Brain pericyte (primary cell): ENCODE results near the gene FARSB.

Source experiments
- DNase-seq: peaks from one replicate; pipeline ENCODE4 v3.0.0-alpha.2; 2012; ENCODE audit warnings: low read depth, low spot score

Gene FARSB

DNA sequence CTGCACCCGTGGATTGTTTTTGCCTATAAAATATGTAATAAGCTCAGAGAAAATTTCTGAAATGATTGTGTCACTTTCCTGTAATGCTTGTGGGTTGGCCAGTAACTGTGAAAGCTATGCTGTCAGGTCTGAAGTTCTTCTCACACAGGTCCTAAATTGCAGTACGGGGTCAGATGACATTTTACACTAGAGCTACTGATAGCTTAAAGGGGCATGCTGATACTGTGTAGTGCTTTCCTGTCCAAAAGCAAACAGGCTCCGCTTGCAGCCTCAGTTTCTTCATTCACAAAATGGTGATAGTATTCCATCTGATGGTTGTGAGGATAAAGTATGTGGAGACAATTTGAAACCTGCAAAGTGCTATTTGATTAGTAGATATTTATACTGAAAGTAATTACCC lies 7.6 kb upstream of the FARSB start:
- DNase-seq, result no peak

- DNase-seq, result no peak
These were observed 894 bp upstream of the FARSB start for GRCh38 chr2:222656526-222657446.

GRCh38 chr2:222653280-222653679 lies 2.6 kb downstream of the FARSB start:
- DNase-seq, result no peak

DNA sequence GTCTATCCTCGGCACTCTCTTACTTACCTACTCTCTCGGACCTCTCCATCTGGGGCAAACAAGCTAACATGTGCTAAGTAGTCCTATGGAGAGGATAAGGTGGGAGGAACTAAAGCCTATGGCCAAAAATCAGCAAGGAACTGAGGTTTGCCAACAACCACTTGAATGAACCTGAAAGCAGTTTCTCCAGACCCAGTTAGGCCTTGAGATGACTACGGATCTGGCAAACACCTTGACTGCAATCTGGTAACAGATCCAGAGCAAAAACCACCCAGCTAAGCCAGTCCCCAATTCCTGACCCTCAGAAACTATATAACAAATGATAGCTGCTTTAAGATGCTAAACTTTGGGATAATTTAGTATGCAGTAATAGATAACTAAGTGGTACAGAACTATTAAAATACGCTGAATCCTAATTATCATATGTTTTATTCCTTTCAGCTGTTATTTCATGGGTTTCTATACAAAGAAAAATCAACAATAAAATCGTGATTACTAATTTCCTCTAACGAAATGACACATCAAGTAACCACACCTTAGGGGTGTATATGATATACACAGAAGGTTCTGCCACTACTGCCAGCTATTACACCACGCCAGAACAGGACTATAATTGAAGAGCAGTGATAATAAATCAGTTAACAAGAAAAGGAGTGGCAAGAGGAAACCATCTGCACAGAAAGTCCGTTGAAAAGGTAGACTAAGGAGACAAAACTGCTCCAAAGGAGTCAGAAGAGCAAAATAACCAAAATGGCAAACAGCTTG lies 3.2 kb downstream of the FARSB start:
- DNase-seq, result no peak

DNA sequence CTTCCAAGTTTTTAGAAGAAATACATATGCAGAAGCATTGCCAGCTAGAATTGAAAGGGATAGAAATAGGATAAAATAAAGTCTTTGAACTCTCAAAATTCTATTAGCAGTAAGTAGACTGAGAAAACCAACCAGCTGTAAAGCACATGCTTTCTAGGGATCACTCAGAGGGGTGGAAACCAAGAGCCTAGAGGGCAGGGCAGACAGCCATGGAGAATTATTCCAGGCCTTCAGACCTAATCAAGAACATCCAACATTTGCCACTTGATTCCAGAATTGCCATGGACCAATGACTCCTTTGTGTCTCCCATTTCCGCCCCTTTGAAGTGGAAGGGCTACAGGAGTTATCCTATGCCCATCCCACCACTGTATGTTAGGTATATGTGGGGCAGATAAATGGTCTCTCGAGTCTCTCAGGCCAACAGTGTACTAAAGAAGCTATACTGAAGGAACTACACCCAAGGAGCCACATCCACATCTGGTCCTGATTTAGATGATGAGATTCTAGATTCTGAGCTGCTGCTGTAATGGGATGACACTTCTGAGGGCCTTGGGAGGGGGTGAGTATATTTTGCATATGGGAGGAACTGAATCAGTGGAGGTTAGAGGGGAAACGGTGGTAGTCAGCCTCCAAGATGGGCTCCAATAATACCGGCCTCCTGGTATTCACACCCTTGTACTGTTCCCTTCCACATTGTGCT lies 4.0 kb downstream of the FARSB start:
- no peak for DNase-seq

GRCh38 chr2:222649801-222650200 lies 6.1 kb downstream of the FARSB start:
- DNase-seq, result no peak

- no peak for DNase-seq
These were observed 9.9 kb downstream of the FARSB start for GRCh38 chr2:222646008-222646407.

- DNase-seq, result no peak
These were observed 12.8 kb downstream of the FARSB start for GRCh38 chr2:222643134-222643533.

DNA sequence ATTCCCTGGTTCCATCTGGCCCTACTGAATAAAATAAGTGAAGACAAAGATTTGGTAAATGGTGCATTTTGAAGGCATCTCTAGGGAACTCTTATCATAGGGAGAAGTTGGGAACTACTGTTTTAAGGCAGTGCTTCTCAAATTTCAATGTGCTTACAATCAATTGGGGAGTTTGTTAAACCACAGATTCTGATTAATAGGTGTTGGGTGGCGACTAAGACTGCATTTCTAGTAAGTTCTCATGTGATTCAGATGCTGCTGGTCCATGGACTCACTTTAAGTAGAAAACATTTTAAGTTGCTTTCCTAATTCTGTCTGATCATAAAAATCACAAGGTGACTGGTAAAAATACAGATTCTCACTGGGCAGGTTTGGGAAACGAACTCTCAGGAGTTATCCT lies 14.6 kb downstream of the FARSB start:
- DNase-seq, result no peak

DNA sequence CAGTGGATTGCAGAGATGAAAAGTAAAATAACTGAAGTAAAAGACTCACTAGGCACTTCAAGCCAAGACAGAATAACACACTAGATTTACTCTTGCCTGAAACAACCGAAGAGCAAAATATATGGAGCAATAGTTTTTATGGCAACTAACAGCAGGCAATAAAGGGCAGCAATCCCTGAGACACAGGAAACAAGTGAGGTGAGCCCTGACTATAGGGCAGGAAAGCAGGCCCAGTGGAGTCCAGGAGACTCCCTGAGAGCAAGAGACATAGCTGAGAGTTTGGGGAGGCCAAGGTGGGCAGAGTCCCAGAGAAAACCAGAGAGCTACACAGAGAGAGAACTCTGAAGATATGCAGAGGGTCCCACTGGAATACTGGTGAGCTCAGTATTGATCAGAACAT lies 18.8 kb downstream of the FARSB start:
- DNase-seq, result no peak

GRCh38 chr2:222635295-222635694 lies 20.6 kb downstream of the FARSB start:
- no peak for DNase-seq

GRCh38 chr2:222627764-222628163 lies 28.1 kb downstream of the FARSB start:
- DNase-seq, result no peak

DNA sequence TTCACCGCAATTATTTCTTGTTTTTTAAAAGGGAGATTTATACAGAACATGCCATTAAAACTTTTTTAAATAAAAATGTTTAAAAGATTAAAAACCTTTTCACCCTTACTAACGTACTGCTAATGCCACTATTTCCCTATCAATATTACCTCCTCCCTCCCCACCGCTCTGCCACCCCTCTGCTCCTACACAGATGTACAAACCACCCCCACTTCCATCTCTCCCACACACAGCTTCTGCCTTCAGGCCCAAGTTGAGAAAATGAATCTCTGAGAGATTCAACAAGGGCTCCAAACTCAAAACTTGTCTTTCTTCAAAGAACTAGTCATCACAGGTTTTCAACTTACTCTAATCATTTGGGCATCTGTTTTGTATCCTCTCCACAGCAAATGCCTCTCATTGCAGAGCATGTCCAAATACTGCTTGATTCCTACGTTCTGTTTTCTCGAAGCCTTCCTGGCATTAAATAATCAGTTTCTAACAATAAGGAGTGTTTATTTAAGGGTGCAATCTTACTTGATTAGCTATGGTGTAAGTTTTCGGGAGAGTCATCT lies 32.1 kb downstream of the FARSB start:
- DNase-seq, result no peak

GRCh38 chr2:222622910-222623309 lies 33.0 kb downstream of the FARSB start:
- no peak for DNase-seq

DNA sequence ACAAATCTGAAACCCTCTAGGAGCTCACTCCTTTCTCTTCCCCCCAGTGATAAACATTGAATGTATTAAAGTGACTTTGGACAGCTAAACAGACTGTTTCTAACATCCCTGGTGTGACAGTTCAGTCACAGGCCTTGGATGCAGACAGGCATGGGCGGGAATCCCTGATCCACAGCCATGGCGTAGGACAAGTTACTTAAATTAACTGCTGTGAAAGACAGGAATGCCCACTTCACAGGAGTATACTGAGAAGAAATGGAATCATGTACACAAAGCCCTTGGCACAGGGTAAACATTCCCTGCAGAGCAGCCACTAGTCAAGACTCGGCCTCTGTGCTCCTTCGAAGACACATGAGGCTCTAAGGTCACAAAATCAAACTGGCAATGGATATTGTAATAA lies 34.0 kb downstream of the FARSB start:
- no peak for DNase-seq

GRCh38 chr2:222615320-222615719 lies 40.6 kb downstream of the FARSB start:
- no peak for DNase-seq

DNA sequence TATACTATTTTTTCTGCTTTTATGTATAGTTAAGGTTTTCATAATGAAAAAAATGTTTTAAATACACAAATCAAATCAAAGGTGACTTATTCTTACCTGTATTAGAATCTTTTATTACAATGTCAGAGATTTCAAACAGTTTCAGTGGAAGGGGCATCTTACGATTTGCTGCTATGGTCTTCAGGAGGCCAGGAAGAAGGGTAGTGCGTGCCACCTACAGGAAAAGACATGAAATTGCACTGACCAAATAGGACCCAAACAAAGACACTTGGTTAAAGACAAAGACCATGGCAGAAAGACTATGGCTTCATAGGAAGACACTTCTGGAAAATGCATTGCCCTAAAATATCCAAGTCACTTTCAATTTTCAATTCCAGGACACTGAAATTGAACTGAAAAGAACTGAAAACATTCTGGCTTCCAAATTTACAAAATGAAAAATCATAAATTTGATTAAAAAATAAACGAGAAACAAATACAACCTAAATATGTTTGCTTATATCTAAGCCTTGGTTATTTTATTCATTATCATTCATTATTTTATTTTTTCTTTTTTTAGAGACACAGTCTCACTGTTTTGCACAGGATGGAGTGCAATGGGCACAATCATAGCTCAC lies 42.1 kb downstream of the FARSB start:
- DNase-seq, result no peak

DNA sequence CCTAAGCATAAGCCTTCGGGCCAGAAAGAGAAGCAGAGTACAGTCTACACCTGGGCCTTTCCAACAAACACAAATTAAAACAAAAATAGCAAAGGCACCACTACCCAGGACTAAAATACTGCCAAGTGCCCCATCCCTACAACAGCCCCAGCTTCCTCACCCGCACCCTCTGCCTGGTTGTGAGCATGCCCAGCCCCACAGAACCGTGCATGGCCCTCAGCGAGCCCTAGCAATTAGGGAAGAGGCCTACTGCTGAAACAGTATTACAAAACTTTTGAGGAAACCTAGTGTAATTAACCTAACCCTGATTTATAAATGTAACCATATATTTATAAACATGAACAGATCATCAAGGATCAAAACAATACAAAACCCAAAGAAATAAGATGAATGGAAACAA lies 44.2 kb downstream of the FARSB start:
- no peak for DNase-seq

- no peak for DNase-seq
These were observed 45.1 kb downstream of the FARSB start for GRCh38 chr2:222610746-222611145.

DNA sequence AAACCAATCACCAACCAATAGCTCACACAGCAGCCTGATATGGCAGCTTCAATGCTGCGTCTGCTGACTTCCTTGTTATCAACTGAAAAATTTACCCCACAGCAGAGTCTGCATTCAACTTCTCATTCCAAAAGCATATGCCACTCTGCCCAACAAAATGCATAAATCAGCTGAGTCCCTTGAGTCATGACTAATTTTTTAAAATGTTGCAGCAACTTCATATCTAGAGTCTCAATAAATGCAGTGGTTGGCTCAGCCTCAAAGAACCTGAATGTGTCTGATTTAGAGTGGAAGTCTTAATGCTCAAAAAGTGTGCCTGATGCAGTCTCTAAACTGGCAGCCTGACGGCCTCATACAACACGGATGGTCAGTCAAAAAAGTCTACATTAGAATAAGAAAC lies 46.5 kb downstream of the FARSB start:
- no peak for DNase-seq

DNA sequence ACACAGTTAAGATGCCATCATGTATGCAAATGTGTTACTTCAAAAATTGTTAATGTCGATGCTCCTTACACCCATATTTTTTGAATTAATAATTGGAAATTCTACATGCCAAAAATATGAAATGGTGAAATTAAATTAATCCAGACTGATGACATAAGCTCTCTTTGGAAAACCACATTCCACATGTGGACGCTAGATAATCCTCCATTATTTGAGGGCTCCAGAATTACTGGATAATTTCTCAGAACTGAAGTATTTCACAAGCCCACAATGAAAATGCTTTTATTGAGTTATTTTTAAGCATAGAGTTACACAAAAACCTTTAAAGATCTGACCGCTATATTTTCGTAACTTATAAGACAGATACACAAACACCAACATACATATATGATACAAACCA lies 47.8 kb downstream of the FARSB start:
- DNase-seq, result no peak

GRCh38 chr2:222606306-222606705 lies 49.6 kb downstream of the FARSB start:
- DNase-seq, result no peak
